Left lobe of liver (tissue), 2 donors: ENCODE data around the gene LRMDA. TPM values are rescaled to one million over a fixed set of nuclear protein-coding genes. Genes with fewer than 3 reads are reported as not detected.

Experiments used
- ATAC-seq: fragments of 200-7000 bp; cut with Tn5 transposase; one replicate; pipeline ENCODE4 v1.9.1; 2020; ENCODE audit warnings: mild to moderate bottlenecking, moderate library complexity
- DNase-seq: peaks from one replicate; pipeline ENCODE4 v3.0.0-alpha.2; 2020; ENCODE audit warnings: low spot score
- total RNA-seq: library from RNA; stranded (reverse); gene quantifications from one replicate; pipeline ENCODE4 v1.2.1, GENCODE V29; 2021
- donor health status: DM: no; HTN: no; CAD: no; lungs with moderate emphysema.
- donor health status: DM: no; HTN: yes; CAD: no.

LRMDA gene
- total RNA-seq, 1 donor from 2014 or later: 9.1 TPM

DNA sequence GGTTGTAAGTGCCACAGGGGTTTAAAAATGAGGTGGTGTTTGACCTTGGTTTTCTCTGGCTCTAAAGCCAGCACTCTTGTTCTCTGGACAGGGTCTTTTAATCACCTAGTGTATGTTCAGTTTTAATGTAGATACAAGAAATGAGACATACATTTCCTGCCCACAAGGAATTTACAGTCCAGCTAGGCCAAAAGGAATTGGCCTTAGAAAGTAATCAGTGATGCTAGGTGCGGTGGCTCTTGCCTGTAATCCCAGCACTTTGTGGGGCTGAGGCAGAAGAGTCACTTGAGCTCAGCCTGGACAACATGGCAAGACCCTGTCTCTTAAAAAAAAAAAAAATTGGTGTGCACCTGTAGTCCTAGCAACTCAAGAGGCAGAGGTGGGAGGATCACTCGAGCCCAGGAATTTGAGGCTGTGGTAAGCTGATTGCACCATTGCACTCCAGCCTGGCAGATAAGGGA, 100.2 kb downstream of the LRMDA start:
- no peak for DNase-seq
- ATAC-seq: no peak

DNA sequence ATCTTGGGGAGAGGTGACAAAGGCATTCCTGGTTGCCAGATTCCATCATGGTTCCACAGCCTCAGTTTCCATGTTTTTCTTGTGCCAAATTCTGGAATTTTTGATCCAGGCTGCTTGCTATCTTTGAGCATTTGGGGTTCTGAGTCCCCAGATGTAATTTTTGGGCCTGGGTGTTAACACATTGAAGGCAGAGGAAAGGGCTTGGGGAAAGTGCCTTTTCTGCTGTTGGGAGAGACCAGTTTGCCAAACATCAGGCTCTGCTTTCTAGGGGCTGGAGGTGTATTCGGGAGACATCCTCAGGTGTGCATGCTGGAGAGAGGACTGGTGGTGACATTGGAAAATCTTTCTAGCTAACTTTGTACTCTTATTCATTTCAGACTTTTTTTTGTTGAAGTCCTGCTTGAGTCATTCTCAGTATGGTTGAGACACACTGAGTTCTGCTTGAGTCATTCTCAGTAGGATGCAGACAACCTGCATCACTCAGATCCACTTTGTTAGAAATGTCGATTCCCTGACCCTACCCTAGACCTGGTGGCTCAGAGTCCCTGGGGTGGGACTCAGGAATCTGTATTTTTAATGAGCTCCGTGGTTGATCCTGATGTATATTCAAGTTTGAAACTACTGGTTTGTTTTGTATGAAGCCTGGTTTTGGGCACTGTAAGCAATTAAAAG, 101.0 kb downstream of the LRMDA start:
- ATAC-seq (no peak), DNase-seq (no peak)

DNA sequence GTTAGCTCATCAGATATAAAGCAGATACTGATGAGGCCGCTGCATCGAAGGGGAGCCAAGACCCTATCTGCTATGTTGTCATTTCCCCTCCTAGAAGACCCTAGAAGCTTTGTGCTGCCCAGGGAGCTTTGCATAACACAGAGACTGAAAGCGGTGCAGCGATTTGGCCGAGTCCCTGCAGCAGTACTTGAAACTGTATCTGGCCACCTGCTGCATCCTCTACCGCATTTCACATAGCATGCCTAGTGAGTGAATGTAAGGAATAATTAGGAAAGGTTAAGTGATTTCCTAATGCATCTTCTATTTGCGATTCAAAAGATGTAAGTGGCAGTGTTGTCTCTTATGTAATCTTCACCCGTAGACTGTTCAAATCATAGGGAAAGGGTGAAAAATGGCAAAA, 106.7 kb downstream of the LRMDA start:
- no peak for ATAC-seq
- no peak for DNase-seq

DNA sequence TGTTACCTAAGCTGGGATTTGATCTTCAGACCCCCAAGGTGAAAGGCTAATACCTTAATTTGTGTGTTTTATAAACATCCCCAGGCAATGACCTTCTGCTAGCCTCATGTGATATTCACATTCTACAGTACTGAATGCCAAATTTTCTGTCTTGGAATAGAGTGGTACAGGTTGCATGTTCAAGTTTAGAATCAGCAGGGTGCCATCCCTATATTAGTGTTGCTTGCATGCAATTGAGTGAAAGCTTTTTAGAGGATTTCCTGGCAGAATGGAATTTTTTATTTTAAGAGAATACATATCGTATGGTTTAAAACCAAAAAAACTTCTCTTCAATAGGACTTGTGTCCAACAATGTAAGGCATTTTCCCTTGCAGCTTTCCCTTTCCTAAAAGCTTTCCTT, 107.3 kb downstream of the LRMDA start:
- DNase-seq (no peak), ATAC-seq (no peak)

DNA sequence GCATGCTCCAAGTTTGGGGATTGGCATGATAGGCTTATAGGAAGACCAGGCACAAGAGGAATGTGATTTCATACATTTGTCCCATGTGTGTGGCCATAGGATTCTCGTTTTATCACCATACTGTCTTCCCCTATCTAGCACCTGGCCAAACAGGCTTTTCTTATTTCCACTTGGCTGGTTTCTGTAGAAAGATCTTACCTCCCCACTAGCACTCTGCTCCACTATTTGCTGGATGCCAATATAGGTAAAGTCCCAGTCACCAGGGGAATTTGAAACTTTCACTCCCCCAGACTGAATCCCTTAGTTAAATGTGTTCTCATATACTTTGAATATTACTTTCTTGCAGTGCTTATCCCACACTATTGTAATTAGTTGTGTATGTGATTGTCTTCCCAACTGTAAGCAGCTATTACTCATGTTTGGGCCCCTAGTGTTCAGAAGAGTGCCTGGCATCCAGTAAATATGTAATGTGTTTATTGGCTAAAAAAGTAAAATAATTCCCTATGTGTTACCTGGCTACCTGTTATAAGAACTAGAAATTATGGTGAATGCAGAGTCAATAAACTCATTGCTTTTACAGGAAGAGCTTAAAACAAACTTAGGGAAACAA, 109.0 kb downstream of the LRMDA start:
- ATAC-seq: no peak
- DNase-seq: no peak

DNA sequence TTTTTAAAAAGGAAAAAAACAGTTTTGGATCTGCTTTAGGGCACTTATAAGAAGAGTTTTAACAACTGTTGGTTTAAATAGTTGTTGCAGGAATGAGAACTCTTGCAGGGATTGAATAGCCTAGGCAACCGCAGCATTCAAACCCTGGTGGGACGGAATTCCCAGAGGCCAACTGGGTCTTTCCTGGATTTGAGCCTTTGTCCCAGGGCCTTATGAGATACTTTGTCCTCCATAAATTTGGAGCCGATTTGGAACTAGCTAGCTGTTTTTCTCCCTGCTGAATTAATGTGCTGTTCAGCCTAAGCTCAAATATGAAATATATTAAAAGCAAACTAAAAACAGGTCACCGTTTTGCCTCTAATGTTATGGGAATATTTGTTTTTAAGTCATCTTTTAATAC, 109.6 kb downstream of the LRMDA start:
- ATAC-seq: no peak

DNA sequence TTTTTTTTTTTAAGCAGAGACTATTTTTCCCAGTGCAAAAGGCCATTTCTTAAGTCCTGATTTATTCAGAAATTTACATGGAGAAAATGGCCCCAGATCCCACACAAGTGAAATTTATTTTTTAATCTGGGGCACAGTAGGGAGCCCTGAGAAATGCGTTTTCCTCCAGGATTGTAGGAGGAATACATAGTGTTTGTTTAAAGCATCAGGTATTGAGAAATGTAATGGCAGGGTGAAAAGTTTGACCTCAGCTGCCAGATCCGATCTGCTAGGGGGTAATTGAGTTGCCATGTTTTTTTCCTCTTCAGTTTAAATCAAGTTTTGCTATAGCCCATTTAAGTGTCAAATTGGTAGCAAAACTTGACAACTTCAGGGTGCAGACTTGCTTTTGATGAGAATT, 110.0 kb downstream of the LRMDA start:
- ATAC-seq (peak; percentile 59), DNase-seq (no peak)

More for the DNA sequence above, 109.6 kb downstream of the LRMDA start:
- DNase-seq: no peak

DNA sequence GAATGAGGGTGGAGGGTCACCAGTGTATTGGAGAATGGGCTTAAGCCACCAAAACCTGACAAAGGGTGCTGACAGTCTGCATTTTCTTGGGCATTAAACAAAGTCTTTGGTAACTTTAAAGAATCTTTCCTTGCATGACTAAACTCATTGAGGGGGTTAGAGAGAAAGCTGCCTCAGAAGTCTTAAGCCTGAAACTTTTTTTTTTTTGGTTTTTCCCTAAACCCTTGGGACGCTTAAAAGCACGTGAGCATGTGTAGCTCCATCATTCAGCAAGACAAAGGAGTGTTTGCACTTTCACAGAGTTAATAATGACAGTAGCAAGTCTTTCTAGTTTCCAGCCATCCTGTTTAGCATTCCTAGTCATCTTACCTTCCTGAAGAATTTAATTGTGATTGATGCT, 110.7 kb downstream of the LRMDA start:
- DNase-seq: no peak
- ATAC-seq: no peak

DNA sequence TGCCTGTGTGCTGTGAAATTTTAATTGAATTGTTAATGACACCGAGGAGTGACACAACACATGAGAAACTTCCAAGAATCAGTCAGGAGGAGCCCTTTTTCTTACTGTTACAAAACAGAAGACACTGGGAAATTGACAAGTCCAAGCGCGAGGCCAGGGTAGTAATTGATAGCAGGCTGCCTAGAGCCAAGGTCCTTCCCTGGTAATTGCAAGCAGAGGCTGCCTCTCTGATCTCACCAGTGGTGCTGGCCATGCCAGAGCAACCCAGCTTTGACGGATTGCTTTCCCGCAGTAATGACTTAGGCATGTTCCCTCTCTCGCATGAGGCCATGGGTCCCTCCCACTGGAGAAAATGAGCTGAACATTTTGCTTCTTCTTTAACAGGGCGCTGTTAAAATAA, 111.5 kb downstream of the LRMDA start:
- DNase-seq (no peak), ATAC-seq (peak; percentile 13)

DNA sequence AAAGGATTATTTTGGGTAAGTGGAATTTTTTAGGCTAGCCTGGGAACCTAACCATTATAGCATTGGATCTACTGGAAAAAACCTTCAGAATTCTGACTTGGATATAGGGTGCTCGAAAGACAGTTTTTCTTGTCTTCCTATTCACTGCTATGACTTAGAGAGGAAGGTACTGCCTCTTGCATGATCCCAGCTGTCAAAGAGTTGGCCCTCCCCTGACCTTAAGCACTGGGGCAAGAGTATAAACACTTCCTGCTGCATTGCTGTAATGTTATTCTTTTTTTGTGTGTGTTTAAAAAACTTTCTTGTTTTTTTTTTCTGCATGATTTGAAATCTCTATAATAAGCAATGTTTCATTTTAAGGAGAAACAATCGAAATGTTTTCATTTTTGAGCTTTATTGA, 113.0 kb downstream of the LRMDA start:
- DNase-seq: no peak
- ATAC-seq: peak; percentile 67

DNA sequence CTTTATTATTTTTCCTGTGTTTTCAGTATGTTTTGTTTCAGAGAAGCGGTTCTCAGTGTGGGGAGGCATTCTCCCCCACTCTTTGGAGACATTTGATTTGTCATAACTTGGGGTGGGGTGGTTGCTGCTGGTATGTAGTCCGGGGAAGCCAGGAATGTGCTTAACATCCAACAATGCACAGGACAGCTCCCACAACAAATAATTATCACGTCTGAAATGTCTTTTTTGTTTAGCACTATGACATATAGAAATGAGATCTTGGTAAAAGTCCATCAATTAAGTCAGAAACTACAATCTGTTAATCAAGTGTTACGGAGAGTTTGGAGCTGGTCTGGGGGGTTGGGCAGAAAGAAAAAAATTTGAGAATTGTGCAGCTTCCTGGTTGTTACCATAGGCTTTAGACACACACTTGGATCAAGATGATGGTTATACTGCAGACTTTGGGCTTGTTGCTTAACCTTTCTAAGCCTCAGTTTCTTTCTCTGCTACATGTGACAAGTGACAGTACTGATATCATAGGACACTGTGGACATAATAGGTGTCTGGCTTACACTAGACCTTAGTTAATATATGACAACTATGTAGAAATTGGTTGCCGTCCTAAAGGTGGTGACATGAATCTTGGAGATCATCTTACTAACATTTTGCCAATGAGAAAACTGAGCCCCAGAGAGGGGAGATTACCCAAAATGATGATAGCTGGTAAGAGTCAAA, 113.7 kb downstream of the LRMDA start:
- peak; percentile 67 for ATAC-seq
- DNase-seq: no peak

DNA sequence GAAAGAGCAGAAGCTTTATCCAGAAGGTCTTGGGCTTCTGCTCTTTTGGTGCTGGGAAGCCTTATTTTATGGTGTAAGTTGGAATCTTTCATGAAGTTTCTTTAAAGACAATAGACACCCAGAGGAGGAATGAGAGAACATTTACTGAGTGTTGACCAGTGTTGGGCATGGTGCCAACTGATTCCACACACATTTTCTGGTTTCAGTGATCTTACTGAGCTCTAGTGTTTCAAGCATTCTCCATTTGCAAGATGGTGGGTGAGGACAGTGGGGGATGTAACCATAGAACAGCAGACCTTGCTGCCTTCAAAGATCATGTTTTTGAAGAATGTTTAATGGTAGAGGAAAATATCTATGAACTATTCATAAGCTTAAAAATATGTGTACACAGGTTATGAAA, 114.6 kb downstream of the LRMDA start:
- ATAC-seq (peak; percentile 26), DNase-seq (no peak)

DNA sequence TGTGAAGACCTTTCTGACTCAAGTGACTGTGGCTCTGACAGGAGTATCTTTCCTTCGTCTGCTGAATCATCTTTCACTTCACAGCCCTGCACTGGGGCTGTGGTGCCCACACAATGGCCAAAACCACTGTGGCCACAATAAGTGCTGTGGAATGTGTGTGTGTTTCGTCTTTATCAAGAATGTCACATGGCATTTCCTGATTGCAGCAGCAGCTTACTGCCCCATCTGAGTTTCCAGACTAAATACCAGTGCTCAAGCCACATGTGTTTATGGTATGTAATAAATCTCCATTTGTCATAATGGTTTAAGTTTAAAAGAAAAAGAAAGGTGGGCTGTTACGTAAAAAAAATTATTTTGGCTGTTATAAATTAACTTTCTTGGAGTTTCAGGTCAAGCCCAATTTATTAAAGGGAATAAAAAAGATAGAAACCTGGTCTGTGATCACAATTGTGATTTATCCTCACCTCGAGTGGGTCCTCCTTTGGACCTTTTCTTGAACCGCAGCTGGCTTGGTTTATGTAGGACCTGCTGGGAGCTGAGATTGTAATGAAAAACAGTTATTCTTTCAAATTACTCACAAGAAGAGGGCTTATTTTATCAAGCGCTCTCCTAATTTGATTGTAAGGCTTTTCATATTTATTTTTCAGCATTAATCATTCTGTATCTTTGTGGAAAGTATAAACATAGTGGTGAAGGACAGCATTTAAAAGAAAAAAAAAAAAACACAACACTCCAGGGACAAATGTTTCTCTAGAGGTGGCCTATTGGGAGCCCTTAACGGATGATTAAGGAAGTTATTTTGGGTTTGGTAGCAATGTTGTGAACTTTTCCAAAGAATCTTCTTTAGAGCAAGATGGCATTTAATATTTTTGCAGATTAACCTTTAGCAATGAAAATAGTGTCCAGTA, 116.2 kb downstream of the LRMDA start:
- ATAC-seq (no peak), DNase-seq (no peak)

DNA sequence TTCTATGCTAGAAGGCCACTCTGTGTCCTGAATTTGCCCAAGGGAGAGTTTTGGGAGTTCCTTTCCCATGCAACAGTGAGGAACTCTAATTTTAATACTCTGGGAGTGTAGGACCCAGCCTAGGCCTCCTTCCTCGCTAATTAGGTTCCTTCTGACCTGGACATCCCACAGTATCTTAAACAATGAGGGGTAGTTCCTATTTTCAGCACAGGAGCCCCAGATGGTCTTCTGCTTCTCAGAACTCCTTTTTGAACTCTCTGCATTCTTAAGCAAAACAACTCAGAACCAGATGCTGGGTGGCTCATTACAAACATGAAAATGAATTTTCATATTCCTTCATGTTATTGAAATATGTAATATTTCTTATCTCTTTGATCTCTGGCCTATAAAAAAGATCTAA, 116.9 kb downstream of the LRMDA start:
- ATAC-seq (no peak), DNase-seq (no peak)

DNA sequence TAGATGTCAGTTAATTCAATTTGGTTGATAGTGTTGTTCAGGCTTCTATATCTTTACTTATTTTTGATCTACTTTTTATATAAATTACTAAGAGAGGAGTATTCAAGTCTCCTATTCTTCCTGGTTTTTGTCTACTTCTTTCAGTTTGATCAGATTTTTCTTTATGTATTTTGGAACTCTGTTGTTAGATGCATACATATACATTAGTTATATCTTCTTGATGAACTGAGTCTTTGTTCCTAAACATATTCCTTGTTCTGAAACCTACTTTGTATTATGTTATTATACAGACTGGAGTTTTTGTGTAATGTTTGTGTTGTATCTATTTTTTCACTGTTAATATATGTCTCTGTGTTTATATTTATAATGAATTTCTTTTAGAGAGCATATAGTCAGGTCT, 118.8 kb downstream of the LRMDA start:
- no peak for DNase-seq
- no peak for ATAC-seq

DNA sequence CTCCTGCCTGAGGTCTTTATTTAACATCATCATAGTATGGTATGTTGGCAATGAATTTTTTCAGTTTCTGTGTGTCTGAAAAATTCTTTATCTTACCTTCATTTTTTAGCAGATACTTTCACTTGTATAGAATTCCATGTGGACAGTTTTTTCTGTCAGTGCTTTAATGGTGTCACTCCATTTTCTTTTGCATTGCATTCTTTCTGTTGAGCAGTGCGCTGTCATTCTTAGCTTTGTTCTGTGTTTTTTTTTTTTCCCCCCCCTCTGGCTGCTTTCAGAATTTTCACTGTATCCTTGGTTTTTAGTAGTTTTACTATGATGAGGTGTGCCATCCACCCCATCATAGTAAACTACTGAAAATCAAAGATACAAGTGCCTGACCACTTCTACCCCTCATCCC, 120.7 kb downstream of the LRMDA start:
- ATAC-seq (no peak), DNase-seq (no peak)

DNA sequence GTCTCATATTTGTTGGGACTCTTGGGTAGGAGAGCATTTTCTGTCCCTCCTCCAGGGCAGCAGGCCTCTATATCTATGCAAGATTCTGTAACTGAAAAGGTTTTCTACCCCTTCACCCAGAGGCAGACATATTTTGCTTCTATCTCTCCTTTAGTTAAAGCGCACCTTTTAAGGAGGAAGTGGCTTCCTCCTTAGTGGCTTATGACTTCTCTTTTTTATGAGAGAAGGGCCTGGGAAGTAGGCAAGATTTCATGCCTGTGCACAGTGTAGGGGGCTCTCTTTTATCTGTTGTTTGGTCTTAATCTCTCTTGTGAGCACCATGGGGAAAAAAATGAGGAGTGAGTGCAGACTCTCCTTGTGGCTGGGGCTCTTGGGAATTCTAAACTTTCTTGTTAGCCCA, 122.1 kb downstream of the LRMDA start:
- no peak for ATAC-seq
- DNase-seq: no peak

DNA sequence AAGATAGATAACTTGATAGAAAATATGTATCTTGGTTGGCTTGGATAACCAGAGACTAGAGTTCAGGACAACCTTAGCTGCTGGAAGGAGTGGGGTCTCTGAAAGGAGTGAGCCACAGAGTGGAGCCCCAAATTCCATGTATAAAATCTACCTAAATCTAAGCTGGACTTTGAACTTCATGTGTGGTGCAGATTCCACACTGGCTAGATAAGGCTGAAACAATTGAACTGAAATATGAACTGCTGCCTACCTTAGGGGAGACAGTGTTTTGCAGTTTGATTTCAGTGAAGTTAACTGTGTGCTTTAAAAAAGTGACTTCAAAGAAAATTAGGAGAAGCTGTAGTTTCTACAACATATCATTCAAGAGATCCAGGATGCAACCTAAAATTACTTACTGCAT, 123.9 kb downstream of the LRMDA start:
- DNase-seq (no peak), ATAC-seq (peak; percentile 52)

DNA sequence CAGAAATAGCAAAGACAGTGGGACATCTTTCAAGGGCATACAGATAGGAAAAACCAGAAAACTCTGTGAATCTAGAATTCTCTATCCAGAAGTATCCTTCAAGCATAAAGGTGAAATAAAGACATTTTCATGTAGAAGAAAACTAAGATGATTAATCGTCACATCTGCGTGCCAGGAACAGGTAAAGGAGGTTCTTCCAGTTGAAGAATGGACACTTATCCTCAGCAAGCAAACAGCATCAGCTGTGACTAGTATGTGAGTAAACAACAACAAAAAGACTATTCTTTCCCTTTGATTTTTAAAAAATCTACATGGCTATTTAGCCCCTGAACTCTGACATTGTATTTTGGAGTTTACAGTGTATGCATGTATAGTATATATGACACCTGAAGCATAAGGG, 124.9 kb downstream of the LRMDA start:
- ATAC-seq: no peak
- no peak for DNase-seq

DNA sequence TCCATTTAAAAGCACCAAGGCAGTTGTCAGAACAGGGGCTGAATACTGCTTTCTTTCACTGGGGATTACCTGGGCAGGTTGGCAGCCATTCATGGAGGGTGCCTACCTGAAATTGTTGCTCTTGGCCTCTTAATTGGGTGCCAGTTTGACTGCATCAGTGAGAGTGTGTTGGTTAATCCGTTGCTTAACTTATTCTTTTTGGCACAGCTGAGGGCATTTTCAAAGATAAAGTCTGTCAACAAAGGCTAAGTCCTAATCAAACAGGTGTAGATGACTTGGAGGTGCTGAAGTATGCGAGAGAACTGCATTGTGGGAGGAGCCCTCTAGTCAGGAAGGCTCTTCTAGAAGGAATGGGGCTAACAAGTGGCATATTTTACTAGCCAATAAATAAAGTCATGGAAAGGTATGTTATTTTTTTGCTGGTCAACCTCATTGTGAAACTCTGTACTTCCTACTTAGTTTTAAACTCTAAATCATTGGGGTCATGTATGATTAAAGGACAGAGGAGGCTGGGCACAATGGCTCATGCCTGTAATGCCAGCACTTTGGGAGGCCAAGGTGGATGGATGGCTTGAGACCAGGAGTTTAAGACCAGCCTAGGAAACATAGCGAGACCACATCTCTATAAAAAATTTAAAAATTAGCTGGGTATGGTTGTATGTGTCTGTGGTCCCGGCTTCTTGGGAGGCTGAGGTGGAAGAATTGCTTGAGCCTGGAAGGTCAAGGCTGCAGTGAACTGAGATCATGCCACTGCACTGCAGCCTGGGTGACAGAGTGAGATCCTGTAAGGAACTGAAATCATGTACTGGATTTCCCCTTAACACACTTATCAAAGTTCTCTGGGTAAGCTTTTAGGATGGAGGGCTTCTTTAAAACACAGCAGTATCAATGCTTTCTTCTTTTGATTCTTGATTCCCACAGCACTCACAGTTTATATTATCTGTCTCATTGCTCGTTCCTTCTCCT, 134.1 kb downstream of the LRMDA start:
- DNase-seq: no peak
- peak; percentile 35 for ATAC-seq
